Muscle layer of colon (tissue), 2 donors: Measurements from ENCODE around the gene CELF5.
A peak's percentile ranks its signal among the peaks of the same experiment; 100 is the strongest.

Experiments used
- H3K27ac ChIP-seq: one replicate; pipeline ENCODE4 v1.7.0; 2013; ENCODE audit warnings: low read depth, mild to moderate bottlenecking, low read length, moderate library complexity
- H3K27me3 ChIP-seq, 2 donors: one replicate each; pipeline ENCODE4 v1.7.0; 2013; ENCODE audit warnings: low read length in 2 of 2, mild to moderate bottlenecking in 2 of 2; ENCODE audit not compliant: insufficient read depth in 2 of 2, control insufficient read depth in 1 of 2
- H3K36me3 ChIP-seq: one replicate; pipeline ENCODE4 v1.7.0; 2013; ENCODE audit warnings: mild to moderate bottlenecking, low read length; ENCODE audit not compliant: insufficient read depth
- H3K4me1 ChIP-seq: one replicate; pipeline ENCODE4 v1.7.0; 2013; ENCODE audit warnings: mild to moderate bottlenecking, low read length; ENCODE audit not compliant: insufficient read depth
- H3K4me3 ChIP-seq, 2 donors: one replicate each; pipeline ENCODE4 v1.7.0; 2013; ENCODE audit warnings: low read length in 2 of 2, low read depth in 1 of 2, mild to moderate bottlenecking in 1 of 2, moderate library complexity in 1 of 2
- H3K9ac ChIP-seq: one replicate; pipeline ENCODE4 v1.7.0; 2013; ENCODE audit warnings: low read length
- H3K9me3 ChIP-seq: one replicate; pipeline ENCODE4 v1.7.0; 2013; ENCODE audit warnings: mild to moderate bottlenecking, low read length
- donor health status: abdominal sarcoma.
- donor health status: Adenocarcinoma of cecum.

CELF5 gene

GRCh38 chr19:3224346-3225168 is at the start of gene CELF5:
Gene CELF5 (plus strand): TSS chr19:3224661. CDS start chr19:3224740, 79 bp downstream.
- Histone ChIP-seq H3K36me3 (no peaks in the 10 kb centered on the region), H3K27ac (no peak within 1 kb of the TSS), H3K27me3 (peaks cover 8 to 47% of the 10 kb centered on the region in 2 donors), H3K4me1 (no peaks in the 10 kb centered on the region), H3K9ac (no peak within 1 kb of the TSS), H3K9me3 (no peaks in the 10 kb centered on the region), H3K4me3 (no peak within 1 kb of the TSS)

- Histone ChIP-seq H3K36me3 (no peaks in the 10 kb centered on the region), H3K4me3 (no peak overlapping the region), H3K27ac (no peak overlapping the region), H3K27me3 (no peaks in the 10 kb centered on the region), H3K9me3 (no peaks in the 10 kb centered on the region), H3K9ac (no peak overlapping the region), H3K4me1 (no peaks in the 10 kb centered on the region)
Observed at GRCh38 chr19:3175781-3176714, 48.4 kb upstream of the CELF5 start.

GRCh38 chr19:3176715-3177501 is 47.6 kb upstream of the CELF5 start:
- no peaks in the 10 kb centered on the region for H3K4me1 ChIP-seq
- H3K9me3 ChIP-seq, result no peaks in the 10 kb centered on the region
- no peak overlapping the region for H3K27ac ChIP-seq
- no peaks in the 10 kb centered on the region for H3K36me3 ChIP-seq
- H3K4me3 ChIP-seq, result no peak overlapping the region
- H3K9ac ChIP-seq, result no peak overlapping the region
- no peaks in the 10 kb centered on the region for H3K27me3 ChIP-seq

GRCh38 chr19:3178377-3178972 is 46.0 kb upstream of the CELF5 start, which contains the start of gene S1PR4:
Gene S1PR4 (plus strand): TSS chr19:3178769. CDS start chr19:3178793, 24 bp downstream.
- Histone ChIP-seq H3K36me3 (no peaks in the 10 kb centered on the region), H3K27ac (no peak within 1 kb of the TSS), H3K4me1 (no peaks in the 10 kb centered on the region), H3K9ac (no peak within 1 kb of the TSS), H3K4me3 (no peak within 1 kb of the TSS), H3K9me3 (no peaks in the 10 kb centered on the region), H3K27me3 (no peaks in the 10 kb centered on the region)

GRCh38 chr19:3178973-3179738 is 45.3 kb upstream of the CELF5 start:
- Histone ChIP-seq H3K27me3 (no peaks in the 10 kb centered on the region), H3K36me3 (no peaks in the 10 kb centered on the region), H3K4me1 (no peaks in the 10 kb centered on the region), H3K9ac (no peak overlapping the region), H3K27ac (no peak overlapping the region), H3K9me3 (no peaks in the 10 kb centered on the region), H3K4me3 (no peak overlapping the region)

GRCh38 chr19:3179739-3180293 is 44.6 kb upstream of the CELF5 start:
- no peak overlapping the region for H3K4me3 ChIP-seq
- H3K36me3 ChIP-seq, result no peaks in the 10 kb centered on the region
- no peak overlapping the region for H3K9ac ChIP-seq
- no peaks in the 10 kb centered on the region for H3K27me3 ChIP-seq
- peaks cover 1% of the 10 kb centered on the region for H3K4me1 ChIP-seq
- H3K27ac ChIP-seq, result no peak overlapping the region
- H3K9me3 ChIP-seq, result no peaks in the 10 kb centered on the region

- H3K9me3 ChIP-seq, result no peaks in the 10 kb centered on the region
- H3K27ac ChIP-seq, result no peak overlapping the region
- H3K9ac ChIP-seq, result no peak overlapping the region
- no peak overlapping the region for H3K4me3 ChIP-seq
- H3K27me3 ChIP-seq, result no peaks in the 10 kb centered on the region
- no peaks in the 10 kb centered on the region for H3K36me3 ChIP-seq
- peaks cover 20% of the 10 kb centered on the region for H3K4me1 ChIP-seq
Observed at GRCh38 chr19:3183721-3184641, 40.5 kb upstream of the CELF5 start.

GRCh38 chr19:3184847-3185460 is 39.5 kb upstream of the CELF5 start:
- H3K36me3 ChIP-seq, result no peaks in the 10 kb centered on the region
- H3K27me3 ChIP-seq, result no peaks in the 10 kb centered on the region
- H3K27ac ChIP-seq, result peak overlapping the region; percentile 99
- peaks cover 20% of the 10 kb centered on the region for H3K4me1 ChIP-seq
- H3K9me3 ChIP-seq, result no peaks in the 10 kb centered on the region
- H3K4me3 ChIP-seq, result peak overlapping the region; percentile 76 to 96
- no peak overlapping the region for H3K9ac ChIP-seq

- H3K4me3 ChIP-seq, result peak within 1 kb of the TSS; percentile 76 to 96
Observed at GRCh38 chr19:3185461-3186159, 38.9 kb upstream of the CELF5 start, which contains the start of gene NCLN. Gene NCLN (plus strand): TSS chr19:3185930. CDS start chr19:3186031, 101 bp downstream.

More at GRCh38 chr19:3185461-3186159, 38.9 kb upstream of the CELF5 start, which contains the start of gene NCLN:
- peaks cover 20% of the 10 kb centered on the region for H3K4me1 ChIP-seq
- H3K27ac ChIP-seq, result peak within 1 kb of the TSS; percentile 99
- no peaks in the 10 kb centered on the region for H3K9me3 ChIP-seq
- H3K36me3 ChIP-seq, result no peaks in the 10 kb centered on the region
- H3K27me3 ChIP-seq, result no peaks in the 10 kb centered on the region
- peak within 1 kb of the TSS; percentile 25 for H3K9ac ChIP-seq
